Suprapubic skin (tissue), 4 donors: ENCODE measurements around the gene ABHD16A. TPM values are rescaled to one million over a fixed set of nuclear protein-coding genes. Genes with fewer than 3 reads are reported as not detected.

Source experiments
- DNase-seq, 2 donors: peaks; one replicate each; pipeline ENCODE4 v3.0.0-alpha.2; 2019; ENCODE audit warnings: low spot score in 2 of 2
- H3K27ac ChIP-seq: fragments of 200-600 bp; sonication (generic); one replicate; pipeline ENCODE4 v1.5.1; 2019
- H3K27me3 ChIP-seq: fragments of 200-600 bp; sonication (generic); one replicate; pipeline ENCODE4 v1.5.1; 2019
- H3K36me3 ChIP-seq: fragments of 200-600 bp; sonication (generic); one replicate; pipeline ENCODE4 v1.5.1; 2019
- H3K4me1 ChIP-seq: fragments of 200-600 bp; sonication (generic); one replicate; pipeline ENCODE4 v1.5.1; 2019
- H3K4me3 ChIP-seq: fragments of 200-600 bp; sonication (generic); one replicate; pipeline ENCODE4 v1.5.1; 2019; ENCODE audit warnings: mild to moderate bottlenecking
- H3K9me3 ChIP-seq: fragments of 200-600 bp; sonication (generic); one replicate; pipeline ENCODE4 v1.5.1; 2019
- EP300 ChIP-seq: sonication (generic); formaldehyde crosslinking; IDR thresholded peaks from one replicate; pipeline ENCODE4 v1.6.1; 2017; ENCODE audit warnings: antibody characterized with exemption
- POLR2A ChIP-seq, 2 donors: fragments of 450-650 bp; IDR thresholded peaks; one replicate each; pipeline ENCODE4 v1.6.1; 2017; ENCODE audit warnings: antibody characterized with exemption in 2 of 2, mild to moderate bottlenecking in 2 of 2, moderate library complexity in 2 of 2
- POLR2AphosphoS5 ChIP-seq, 3 donors: sonication (generic); formaldehyde crosslinking; IDR thresholded peaks; one replicate each; pipeline ENCODE4 v1.6.1; 2017; ENCODE audit warnings: antibody characterized with exemption in 3 of 3
- WGBS: methylation state at CpG from one replicate; pipeline ENCODE4 v1.1.5; 2018; 5-methylcytosine and 5-hydroxymethylcytosine counted together
- total RNA-seq, 4 donors: library from RNA; depleted of rRNA; stranded (reverse); fragments of >200 nt; gene quantifications; one replicate each; pipeline ENCODE4 v1.1.0, GENCODE V29; 2016
- TF ChIP-seq, protein P1 (sequence below), 2 donors: fragments of 200-600 bp in 1 of 2; fragments of 450-650 bp in 1 of 2; sonication (generic) in 1 of 2; IDR thresholded peaks; one replicate each; pipeline ENCODE4 v1.5.1; 2016 to 2019; ENCODE audit warnings: antibody characterized with exemption in 2 of 2, mild to moderate bottlenecking in 1 of 2, moderate library complexity in 1 of 2

ABHD16A gene
- total RNA-seq, 4 donors from 2014 or later: 49.4 to 68.2 (median 57.3) TPM

- H3K9me3 ChIP-seq: no peaks in the 10 kb centered on the region
Observed at GRCh38 chr6:31663961-31664789, 38.9 kb downstream of the ABHD16A start.

DNA sequence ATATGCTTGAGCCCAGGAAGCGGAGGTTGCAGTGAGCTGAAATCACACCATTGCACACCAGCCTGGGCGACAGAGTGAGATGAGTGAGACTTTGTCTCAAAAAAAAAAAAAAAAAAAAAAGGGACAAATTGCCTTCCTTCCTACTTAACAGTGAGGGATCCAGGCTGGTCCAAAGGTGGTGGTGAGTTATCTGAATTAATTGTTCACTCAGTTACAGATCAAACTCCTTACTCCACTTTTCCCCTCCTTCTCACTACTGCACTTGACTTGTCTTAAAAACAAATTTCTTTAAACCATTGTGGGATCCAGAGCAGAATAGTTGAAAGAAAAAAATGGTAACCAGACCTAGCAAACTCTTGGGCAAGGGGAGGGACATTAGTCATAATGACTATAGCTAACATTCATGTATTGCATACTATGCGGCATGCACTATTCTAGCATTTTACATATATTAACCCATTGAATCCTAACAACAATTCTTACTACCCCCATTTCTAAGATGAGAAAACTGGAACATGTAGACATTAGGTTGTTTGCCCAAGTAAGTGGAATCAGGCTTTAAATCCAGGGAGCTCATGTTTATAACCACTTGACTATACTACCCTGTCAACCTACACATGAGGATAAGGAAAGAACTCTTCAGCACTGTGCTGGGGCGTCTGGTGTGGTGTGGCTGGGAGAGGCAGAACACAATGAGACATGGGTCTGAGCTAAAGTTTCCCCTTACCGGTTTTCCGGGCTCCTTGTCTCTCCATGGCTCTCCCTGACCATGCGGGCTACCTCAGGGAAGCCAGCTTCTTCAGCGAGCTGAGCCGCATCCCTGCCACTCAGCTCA is 39.8 kb downstream of the ABHD16A start:
- WGBS: 59% methylated on average over 9 of the region's 9 CpGs
- TF ChIP-seq POLR2A (IDR thresholded peaks at IDR 0.05): no peak
- no peak for TF ChIP-seq EP300
- TF ChIP-seq, protein P1, sequence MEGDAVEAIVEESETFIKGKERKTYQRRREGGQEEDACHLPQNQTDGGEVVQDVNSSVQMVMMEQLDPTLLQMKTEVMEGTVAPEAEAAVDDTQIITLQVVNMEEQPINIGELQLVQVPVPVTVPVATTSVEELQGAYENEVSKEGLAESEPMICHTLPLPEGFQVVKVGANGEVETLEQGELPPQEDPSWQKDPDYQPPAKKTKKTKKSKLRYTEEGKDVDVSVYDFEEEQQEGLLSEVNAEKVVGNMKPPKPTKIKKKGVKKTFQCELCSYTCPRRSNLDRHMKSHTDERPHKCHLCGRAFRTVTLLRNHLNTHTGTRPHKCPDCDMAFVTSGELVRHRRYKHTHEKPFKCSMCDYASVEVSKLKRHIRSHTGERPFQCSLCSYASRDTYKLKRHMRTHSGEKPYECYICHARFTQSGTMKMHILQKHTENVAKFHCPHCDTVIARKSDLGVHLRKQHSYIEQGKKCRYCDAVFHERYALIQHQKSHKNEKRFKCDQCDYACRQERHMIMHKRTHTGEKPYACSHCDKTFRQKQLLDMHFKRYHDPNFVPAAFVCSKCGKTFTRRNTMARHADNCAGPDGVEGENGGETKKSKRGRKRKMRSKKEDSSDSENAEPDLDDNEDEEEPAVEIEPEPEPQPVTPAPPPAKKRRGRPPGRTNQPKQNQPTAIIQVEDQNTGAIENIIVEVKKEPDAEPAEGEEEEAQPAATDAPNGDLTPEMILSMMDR (IDR thresholded peaks at IDR 0.05): no peak
- no peak for TF ChIP-seq POLR2AphosphoS5 (IDR thresholded peaks at IDR 0.05)
- H3K27ac ChIP-seq: peak overlapping the region; percentile 98
- DNase-seq: no peak
- peaks cover 73% of the 10 kb centered on the region for H3K4me1 ChIP-seq
- H3K36me3 ChIP-seq: peaks cover 18% of the 10 kb centered on the region
- no peaks in the 10 kb centered on the region for H3K9me3 ChIP-seq
- no peaks in the 10 kb centered on the region for H3K27me3 ChIP-seq
- peak overlapping the region; percentile 84 for H3K4me3 ChIP-seq

More at GRCh38 chr6:31663961-31664789, 38.9 kb downstream of the ABHD16A start:
- H3K27ac ChIP-seq: peak overlapping the region; percentile 98
- H3K36me3 ChIP-seq: peaks cover 27% of the 10 kb centered on the region
- WGBS: 17% methylated on average over 17 of the region's 17 CpGs
- H3K27me3 ChIP-seq: no peaks in the 10 kb centered on the region
- peaks cover 64% of the 10 kb centered on the region for H3K4me1 ChIP-seq
- peak in 1 of 2 donors; percentile 81 for DNase-seq
- TF ChIP-seq EP300 (no peak), POLR2AphosphoS5 (IDR thresholded peaks at IDR 0.05) (no peak), POLR2A (IDR thresholded peaks at IDR 0.05) (no peak)
- peak overlapping the region; percentile 84 for H3K4me3 ChIP-seq

DNA sequence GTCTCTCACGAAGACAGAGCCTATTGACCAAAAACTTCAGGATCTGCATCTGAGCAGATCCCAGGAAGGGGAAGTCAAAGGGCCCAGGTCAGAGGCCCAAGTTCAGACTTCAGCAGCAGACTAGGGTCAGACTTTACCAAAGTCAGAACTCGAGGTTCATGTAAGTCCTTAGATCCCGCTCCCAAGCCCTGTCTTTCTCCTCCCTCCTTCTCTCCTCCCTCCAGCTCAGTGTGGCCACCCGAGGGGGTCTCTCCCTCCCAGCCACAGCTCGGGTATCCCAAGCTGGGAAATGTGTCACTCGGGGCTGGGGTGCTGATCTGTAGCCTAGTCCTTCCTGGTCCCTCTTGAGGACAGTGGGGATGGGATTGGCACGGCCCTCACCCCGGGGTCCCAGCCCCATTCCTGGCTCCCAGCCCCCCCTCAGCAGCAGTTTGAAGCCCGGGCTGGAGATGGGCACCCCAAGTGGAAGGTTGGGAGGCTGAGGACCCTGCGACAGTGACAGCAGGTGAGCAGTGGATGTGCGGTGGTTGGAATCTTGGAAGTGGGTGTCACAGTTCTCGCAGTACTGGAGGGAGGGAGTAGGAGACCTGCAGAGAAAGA is 40.9 kb downstream of the ABHD16A start:
- peaks cover 67% of the 10 kb centered on the region for H3K4me1 ChIP-seq
- 88% methylated on average over 12 of the region's 12 CpGs for WGBS
- DNase-seq: no peak

DNA sequence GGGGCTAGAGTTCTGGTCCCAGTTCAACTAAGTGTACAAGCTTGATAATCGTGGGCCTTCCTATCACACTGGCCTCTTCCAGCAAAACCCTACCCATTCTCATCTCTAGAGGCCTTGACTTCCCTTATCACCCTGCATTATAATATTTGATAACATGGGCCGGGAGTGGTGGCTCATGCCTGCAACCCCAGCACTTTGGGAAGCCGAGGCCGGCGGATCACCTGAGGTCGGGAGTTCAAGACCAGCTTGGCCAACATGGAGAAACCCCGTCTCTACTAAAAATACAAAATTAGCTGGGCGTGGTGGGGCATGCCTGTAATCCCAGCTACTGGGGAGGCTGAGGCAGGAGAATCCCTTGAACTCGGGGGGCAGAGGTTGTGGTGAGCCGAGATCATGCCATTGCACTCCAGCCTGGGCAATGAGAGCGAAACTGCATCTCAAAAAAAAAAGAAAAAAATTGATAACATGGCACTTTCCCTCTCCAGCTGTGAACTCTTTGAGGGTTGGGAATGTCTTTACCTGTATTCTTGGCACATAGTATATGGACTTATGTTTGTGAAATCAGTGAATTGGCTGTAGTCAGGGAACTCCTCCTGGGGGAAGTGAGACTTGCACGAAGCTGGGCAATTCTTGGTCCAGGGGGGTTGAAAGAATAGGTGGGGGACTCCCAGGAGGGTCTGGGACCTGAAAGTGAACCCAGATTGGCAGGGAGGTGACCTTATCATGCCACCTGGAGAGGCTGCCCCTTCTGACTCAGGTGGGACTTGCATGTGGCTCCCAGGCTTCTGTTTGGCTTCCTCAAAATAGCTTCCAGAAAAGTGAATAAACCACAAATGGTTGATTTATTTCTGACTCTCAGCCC is 41.6 kb downstream of the ABHD16A start:
- peak overlapping the region; percentile 65 for H3K4me3 ChIP-seq

More for the DNA sequence above, 40.9 kb downstream of the ABHD16A start:
- TF ChIP-seq, protein P1 (IDR thresholded peaks at IDR 0.05): no peak
- no peak for TF ChIP-seq EP300
- no peak for TF ChIP-seq POLR2A (IDR thresholded peaks at IDR 0.05)
- no peak for TF ChIP-seq POLR2AphosphoS5 (IDR thresholded peaks at IDR 0.05)
- Histone ChIP-seq H3K27ac (no peak overlapping the region), H3K27me3 (no peaks in the 10 kb centered on the region), H3K36me3 (peaks cover 7% of the 10 kb centered on the region), H3K4me3 (no peak overlapping the region), H3K9me3 (no peaks in the 10 kb centered on the region)

More for the DNA sequence above, 41.6 kb downstream of the ABHD16A start:
- TF ChIP-seq POLR2AphosphoS5 (IDR thresholded peaks at IDR 0.05) (no peak), EP300 (no peak)
- TF ChIP-seq, protein P1 (IDR thresholded peaks at IDR 0.05): no peak
- Histone ChIP-seq H3K36me3 (peaks cover 4% of the 10 kb centered on the region), H3K9me3 (no peaks in the 10 kb centered on the region), H3K27me3 (no peaks in the 10 kb centered on the region), H3K27ac (peak overlapping the region; percentile 87), H3K4me1 (peaks cover 60% of the 10 kb centered on the region)
- DNase-seq: no peak
- 78% methylated on average over 12 of the region's 12 CpGs for WGBS
